PC-3 (cell line): ENCODE measurements around the gene FAM171A1. TPM values are rescaled to one million over a fixed set of nuclear protein-coding genes. Genes with fewer than 3 reads are reported as not detected.
"Not testable (repeated sequence)": the region's sequence is repeated elsewhere in the genome, so short reads cannot be mapped to it uniquely, and the experiment has no call there.

Experiments
- ATAC-seq: fragments of 200-7000 bp; cut with Tn5 transposase; 2 replicates; pipeline ENCODE4 v1.9.1; 2020; ENCODE audit warnings: mild to moderate bottlenecking, moderate library complexity
- BruUV-seq: library from RNA; stranded (reverse); fragments of 400-500 nt; replicated peaks from 2 replicates; lab custom pipeline; 2021; lab: Mats Ljungman, UMichigan
- CTCF ChIA-PET: fragments of 300-600 bp; sonication (Branson Sonifier 250); formaldehyde crosslinking; loops from one replicate; lab custom pipeline; 2022; ENCODE audit warnings: antibody characterized with exemption; lab: Charles Lee
- POLR2A ChIA-PET: fragments of 300-600 bp; sonication (Branson Sonifier 250); formaldehyde crosslinking; loops from one replicate; lab custom pipeline; 2022; ENCODE audit warnings: antibody characterized with exemption; ENCODE audit not compliant: unreplicated experiment; lab: Charles Lee
- DNase-seq: peaks from one replicate; pipeline ENCODE4 v3.0.0-alpha.2; 2015
- H2AFZ ChIP-seq: fragments of 300-600 bp; sonication (generic); 2 replicates; pipeline ENCODE4 v1.6.0; 2016; ENCODE audit warnings: antibody characterized with exemption, low read length
- H3F3A ChIP-seq: fragments of 300-600 bp; sonication (generic); one replicate; pipeline ENCODE4 v1.6.0; 2017; ENCODE audit warnings: antibody characterized with exemption, low read length, control low read depth, mild to moderate bottlenecking; ENCODE audit not compliant: unreplicated experiment
- H3K27ac ChIP-seq: fragments of 300-600 bp; sonication (generic); 2 replicates; pipeline ENCODE4 v1.5.1; 2016; ENCODE audit warnings: mild to moderate bottlenecking, low read length
- H3K27me3 ChIP-seq: fragments of 300-600 bp; sonication (generic); 2 replicates; pipeline ENCODE4 v1.6.1; 2016; ENCODE audit warnings: low read length, mixed read lengths
- H3K36me3 ChIP-seq: fragments of 300-600 bp; sonication (generic); 2 replicates; pipeline ENCODE4 v1.6.1; 2016; ENCODE audit warnings: low read depth, mixed run types, low read length, mixed read lengths
- H3K4me1 ChIP-seq: fragments of 300-600 bp; sonication (generic); 2 replicates; pipeline ENCODE4 v1.5.1; 2016; ENCODE audit warnings: low read length; ENCODE audit not compliant: insufficient read depth
- H3K4me2 ChIP-seq: fragments of 300-600 bp; sonication (generic); 2 replicates; pipeline ENCODE4 v1.6.0; 2016; ENCODE audit warnings: low read length
- H3K4me3 ChIP-seq: fragments of 300-600 bp; sonication (generic); 2 replicates; pipeline ENCODE4 v1.5.1; 2016; ENCODE audit warnings: mild to moderate bottlenecking, low read length, mixed read lengths
- H3K79me2 ChIP-seq: fragments of 300-600 bp; sonication (generic); 2 replicates; pipeline ENCODE4 v1.6.1; 2017; ENCODE audit warnings: low read length, mixed read lengths
- H3K9ac ChIP-seq: fragments of 300-600 bp; sonication (generic); 2 replicates; pipeline ENCODE4 v1.6.0; 2016; ENCODE audit warnings: mild to moderate bottlenecking, low read length
- H3K9me2 ChIP-seq: fragments of 300-600 bp; sonication (generic); replicated peaks from 2 replicates; pipeline ENCODE4 v1.6.1; 2016; ENCODE audit warnings: mixed run types, low read length, mixed read lengths
- H3K9me3 ChIP-seq: fragments of 300-600 bp; sonication (generic); 2 replicates; pipeline ENCODE4 v1.6.1; 2016; ENCODE audit warnings: low read length, mixed read lengths
- H4K20me1 ChIP-seq: fragments of 300-600 bp; sonication (generic); 2 replicates; pipeline ENCODE4 v1.6.1; 2016; ENCODE audit warnings: low read length, mixed read lengths
- EZH2 ChIP-seq: fragments of 300-600 bp; sonication (generic); IDR thresholded peaks from one replicate; pipeline ENCODE4 v1.6.1; 2017; ENCODE audit warnings: antibody characterized with exemption, mild to moderate bottlenecking, low read length; ENCODE audit not compliant: unreplicated experiment
- EZH2phosphoT487 ChIP-seq: fragments of 300-600 bp; sonication (generic); IDR thresholded peaks from 2 replicates; pipeline ENCODE4 v1.6.1; 2018; ENCODE audit warnings: mild to moderate bottlenecking, antibody characterized with exemption, low read length, borderline replicate concordance
- intact Hi-C: fragments of 100-400 bp; cut with micrococcal nuclease; formaldehyde crosslinking; loops from 2 replicates; pipeline ENCODE4 v1.9.0; 2023
- total RNA-seq: library from RNA; depleted of rRNA; stranded (reverse); fragments of >200 nt; gene quantifications from 2 replicates; pipeline ENCODE4 v1.2.3, GENCODE V29; 2014
- TF ChIP-seq, protein P1 (sequence below): fragments of 300-600 bp; sonication (generic); conservative IDR thresholded peaks from 2 replicates; pipeline ENCODE4 v1.5.1; 2017; ENCODE audit warnings: antibody characterized with exemption, low read depth, mild to moderate bottlenecking, low read length

FAM171A1 gene
- total RNA-seq, 1 experiment from 2014 or later, result 10.4 TPM

DNA sequence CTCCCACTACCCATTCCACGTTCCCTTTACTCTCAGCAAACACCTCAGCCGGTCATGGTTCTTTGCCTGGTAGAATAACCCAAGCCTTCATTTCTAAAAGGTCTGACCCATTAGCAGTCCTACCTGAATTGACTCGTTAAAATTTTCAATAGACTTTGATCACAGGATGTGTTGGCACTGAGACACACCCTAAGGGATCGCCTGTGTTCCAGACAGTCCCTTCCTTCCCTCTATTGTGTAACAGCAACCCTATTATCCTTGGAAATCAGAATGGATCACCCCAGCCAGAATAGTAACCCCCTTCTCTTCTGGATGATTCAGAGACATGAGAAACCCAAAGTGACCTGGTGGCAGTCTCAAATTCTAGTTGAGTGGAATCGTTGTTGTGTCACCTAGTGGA is 20.4 kb upstream of the FAM171A1 start:
- TF ChIP-seq EZH2, result no peak
- H3K4me3 ChIP-seq, result no peak overlapping the region
- H3K4me1 ChIP-seq, result no peaks in the 10 kb centered on the region
- no peaks in the 10 kb centered on the region for H4K20me1 ChIP-seq
- H3F3A ChIP-seq, result no peaks in the 10 kb centered on the region
- ChIA-PET POLR2A (no interaction called here), CTCF (no interaction called here)
- no peaks in the 10 kb centered on the region for H3K9me2 ChIP-seq
- no peak overlapping the region for H2AFZ ChIP-seq
- DNase-seq, result no peak
- no peaks in the 10 kb centered on the region for H3K9me3 ChIP-seq
- H3K27ac ChIP-seq, result no peak overlapping the region
- no peaks in the 10 kb centered on the region for H3K27me3 ChIP-seq
- H3K79me2 ChIP-seq, result no peaks in the 10 kb centered on the region
- intact Hi-C loops, result no loop called here
- ATAC-seq, result no peak
- H3K9ac ChIP-seq, result no peak overlapping the region
- BruUV-seq, result no TSS peak
- no peaks in the 10 kb centered on the region for H3K36me3 ChIP-seq
- H3K4me2 ChIP-seq, result no peak overlapping the region

DNA sequence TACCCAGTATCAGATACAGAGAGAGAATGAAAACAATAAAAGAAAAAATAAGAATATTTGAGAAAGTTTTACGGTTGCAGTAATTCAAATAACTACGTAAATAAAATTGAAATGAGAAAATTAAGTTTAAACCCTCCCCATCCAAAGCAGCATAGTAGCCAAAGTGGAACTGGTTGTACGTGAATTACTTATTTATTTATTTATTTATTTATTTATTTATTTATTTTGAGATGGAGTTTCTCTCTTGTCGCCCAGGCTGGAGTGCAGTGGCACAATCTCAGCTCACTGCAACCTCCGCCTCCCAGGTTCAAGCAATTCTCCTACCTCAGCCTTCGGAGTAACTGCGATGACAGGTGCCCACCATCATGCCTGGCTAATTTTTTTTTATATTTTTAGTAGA is 17.1 kb upstream of the FAM171A1 start:
- H3K9ac ChIP-seq, H3K4me2 ChIP-seq, H3K9me2 ChIP-seq, H2AFZ ChIP-seq, DNase-seq, H3K27ac ChIP-seq, H3K36me3 ChIP-seq, POLR2A ChIA-PET, H3K27me3 ChIP-seq, H3F3A ChIP-seq, H4K20me1 ChIP-seq, H3K4me3 ChIP-seq, H3K9me3 ChIP-seq, BruUV-seq, H3K79me2 ChIP-seq, H3K4me1 ChIP-seq, CTCF ChIA-PET, intact Hi-C loops, ATAC-seq: not testable (repeated sequence)

GRCh38 chr10:15387021-15387420 is 15.9 kb upstream of the FAM171A1 start:
- ATAC-seq, result no peak
- no peaks in the 10 kb centered on the region for H3K9me3 ChIP-seq
- no peak overlapping the region for H3K4me2 ChIP-seq
- TF ChIP-seq EZH2 (no peak), EZH2phosphoT487 (no peak)
- TF ChIP-seq, protein P1, sequence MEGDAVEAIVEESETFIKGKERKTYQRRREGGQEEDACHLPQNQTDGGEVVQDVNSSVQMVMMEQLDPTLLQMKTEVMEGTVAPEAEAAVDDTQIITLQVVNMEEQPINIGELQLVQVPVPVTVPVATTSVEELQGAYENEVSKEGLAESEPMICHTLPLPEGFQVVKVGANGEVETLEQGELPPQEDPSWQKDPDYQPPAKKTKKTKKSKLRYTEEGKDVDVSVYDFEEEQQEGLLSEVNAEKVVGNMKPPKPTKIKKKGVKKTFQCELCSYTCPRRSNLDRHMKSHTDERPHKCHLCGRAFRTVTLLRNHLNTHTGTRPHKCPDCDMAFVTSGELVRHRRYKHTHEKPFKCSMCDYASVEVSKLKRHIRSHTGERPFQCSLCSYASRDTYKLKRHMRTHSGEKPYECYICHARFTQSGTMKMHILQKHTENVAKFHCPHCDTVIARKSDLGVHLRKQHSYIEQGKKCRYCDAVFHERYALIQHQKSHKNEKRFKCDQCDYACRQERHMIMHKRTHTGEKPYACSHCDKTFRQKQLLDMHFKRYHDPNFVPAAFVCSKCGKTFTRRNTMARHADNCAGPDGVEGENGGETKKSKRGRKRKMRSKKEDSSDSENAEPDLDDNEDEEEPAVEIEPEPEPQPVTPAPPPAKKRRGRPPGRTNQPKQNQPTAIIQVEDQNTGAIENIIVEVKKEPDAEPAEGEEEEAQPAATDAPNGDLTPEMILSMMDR, result no peak
- no peak for DNase-seq
- no peaks in the 10 kb centered on the region for H3K4me1 ChIP-seq
- no peak overlapping the region for H3K4me3 ChIP-seq
- CTCF ChIA-PET, result no interaction called here
- BruUV-seq, result no TSS peak
- no peak overlapping the region for H3K27ac ChIP-seq
- POLR2A ChIA-PET, result no interaction called here
- intact Hi-C loops, result no loop called here
- H3K27me3 ChIP-seq, result no peaks in the 10 kb centered on the region
- H3K79me2 ChIP-seq, result no peaks in the 10 kb centered on the region
- no peak overlapping the region for H3K9ac ChIP-seq
- no peaks in the 10 kb centered on the region for H4K20me1 ChIP-seq
- no peaks in the 10 kb centered on the region for H3K36me3 ChIP-seq
- H2AFZ ChIP-seq, result no peak overlapping the region
- no peaks in the 10 kb centered on the region for H3F3A ChIP-seq
- H3K9me2 ChIP-seq, result no peaks in the 10 kb centered on the region
